Measurements from ENCODE around the gene C14orf39.
"Not testable (repeated sequence)": the region's sequence is repeated elsewhere in the genome, so short reads cannot be mapped to it uniquely, and the experiment has no call there.

C14orf39 gene

GRCh38 chr14:60488175-60488574, 2.3 kb upstream of the C14orf39 start:
- DNase-seq: no peak

GRCh38 chr14:60487211-60487610, 1.3 kb upstream of the C14orf39 start:
- DNase-seq: no peak

- DNase-seq: no peak
Measured at GRCh38 chr14:60485057-60485597, 736 bp downstream of the C14orf39 start.

DNA sequence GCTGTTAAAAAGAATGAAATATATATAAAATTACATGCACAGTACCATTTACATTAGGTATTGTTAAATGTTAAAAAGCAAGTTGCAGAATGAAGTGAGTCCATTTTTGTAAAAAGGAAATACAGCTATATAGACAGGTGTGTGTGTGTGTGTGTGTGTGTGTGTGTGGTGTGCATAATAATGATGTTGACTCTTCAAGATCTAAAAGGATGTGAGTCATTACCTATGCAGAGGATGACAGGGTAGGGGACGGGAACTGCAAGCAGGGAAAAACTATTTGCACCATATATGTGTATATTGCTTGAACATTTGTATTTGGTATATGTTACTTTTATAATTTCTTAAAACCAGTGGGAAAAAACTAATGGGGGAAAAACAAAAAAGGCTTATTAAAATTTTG, 3.1 kb downstream of the C14orf39 start:
- no peak for DNase-seq

DNA sequence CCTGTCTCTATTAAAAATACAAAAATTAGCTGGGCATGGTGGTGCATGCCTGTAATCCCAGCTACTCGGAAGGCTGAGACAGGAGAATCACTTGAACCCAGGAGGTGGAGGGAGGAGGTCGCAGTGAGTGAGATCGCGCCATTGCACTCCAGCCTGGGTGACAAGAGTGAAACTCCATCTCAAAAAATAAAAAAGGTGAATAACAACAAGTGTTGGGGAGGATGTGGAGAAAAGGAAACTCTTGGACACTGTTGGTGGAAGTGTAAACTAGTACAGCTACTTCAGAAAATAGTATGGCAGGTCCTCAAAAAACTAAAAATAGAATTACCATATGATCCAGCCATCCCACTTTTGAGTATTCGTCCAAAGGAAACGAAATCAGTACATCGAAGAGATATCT, 5.6 kb downstream of the C14orf39 start:
- not testable (repeated sequence) for DNase-seq

- no peak for DNase-seq
Measured at GRCh38 chr14:60455875-60456274, 30.0 kb downstream of the C14orf39 start.

- no peak for DNase-seq
Measured at GRCh38 chr14:60430276-60430675, 55.6 kb downstream of the C14orf39 start.

DNA sequence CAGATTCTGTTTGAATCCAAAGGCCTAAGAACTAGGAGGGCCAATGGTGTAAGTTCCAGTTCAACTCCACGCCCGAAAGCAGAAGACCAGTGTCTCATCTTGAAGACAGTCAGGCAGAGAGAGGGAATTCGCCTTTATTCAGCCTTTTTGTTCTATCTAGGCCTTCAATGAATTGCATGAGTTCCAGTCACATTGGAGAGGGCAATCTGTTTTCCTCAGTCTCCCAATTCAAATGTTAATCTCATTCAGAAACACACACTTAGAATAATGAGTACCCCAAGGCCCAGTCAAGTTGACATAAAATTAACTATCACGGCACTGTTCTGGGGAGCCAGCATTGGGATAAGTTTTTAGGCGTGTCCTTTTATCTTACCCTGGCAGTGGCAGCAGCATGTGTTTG, 65.8 kb downstream of the C14orf39 start:
- DNase-seq: no peak

DNA sequence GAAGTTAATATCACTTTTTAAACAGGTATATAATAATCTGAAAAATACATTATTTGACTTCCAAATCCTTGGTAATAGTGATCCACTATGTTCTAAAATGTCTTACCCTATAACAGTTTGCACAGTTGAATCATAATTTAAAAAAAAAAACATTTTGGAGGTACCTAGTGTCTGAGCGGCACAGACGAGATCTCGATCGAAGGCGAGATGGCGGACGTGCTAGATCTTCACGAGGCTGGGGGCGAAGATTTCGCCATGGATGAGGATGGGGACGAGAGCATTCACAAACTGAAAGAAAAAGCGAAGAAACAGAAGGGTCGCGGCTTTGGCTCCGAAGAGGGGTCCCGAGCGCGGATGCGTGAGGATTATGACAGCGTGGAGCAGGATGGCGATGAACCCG, 88.3 kb downstream of the C14orf39 start:
- DNase-seq: not testable (repeated sequence)

GRCh38 chr14:60396718-60397343, 89.0 kb downstream of the C14orf39 start:
- DNase-seq: no peak
